ENCODE results near the gene CHP2.
"Not testable (repeated sequence)": the region's sequence is repeated elsewhere in the genome, so short reads cannot be mapped to it uniquely, and the experiment has no call there.

Gene CHP2

GRCh38 chr16:23754594-23755483, at the start of gene CHP2:
TSS of gene CHP2 (plus strand) at chr16:23755026. CDS start at chr16:23755050, 24 bp downstream.
- DNase-seq, result no peak

DNA sequence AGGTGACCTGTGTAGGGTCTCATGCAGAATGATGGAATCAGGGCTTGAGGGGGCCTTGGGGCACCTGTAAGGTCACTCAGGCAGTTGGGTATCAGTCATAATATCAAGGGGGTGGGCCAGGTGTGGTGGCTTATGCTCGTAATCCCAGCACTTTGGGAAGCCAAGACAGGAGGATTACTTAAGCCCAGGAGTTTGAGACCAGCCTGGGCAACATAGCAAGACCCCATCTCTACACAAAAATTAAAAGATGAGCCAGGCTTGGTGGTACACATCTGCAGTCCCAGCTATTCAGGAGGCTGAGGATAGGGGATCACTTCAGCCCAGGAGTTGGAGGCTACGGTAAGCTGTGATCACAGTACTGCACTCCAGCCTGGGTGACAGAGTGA, 49.3 kb upstream of the CHP2 start:
- DNase-seq, result no peak

DNA sequence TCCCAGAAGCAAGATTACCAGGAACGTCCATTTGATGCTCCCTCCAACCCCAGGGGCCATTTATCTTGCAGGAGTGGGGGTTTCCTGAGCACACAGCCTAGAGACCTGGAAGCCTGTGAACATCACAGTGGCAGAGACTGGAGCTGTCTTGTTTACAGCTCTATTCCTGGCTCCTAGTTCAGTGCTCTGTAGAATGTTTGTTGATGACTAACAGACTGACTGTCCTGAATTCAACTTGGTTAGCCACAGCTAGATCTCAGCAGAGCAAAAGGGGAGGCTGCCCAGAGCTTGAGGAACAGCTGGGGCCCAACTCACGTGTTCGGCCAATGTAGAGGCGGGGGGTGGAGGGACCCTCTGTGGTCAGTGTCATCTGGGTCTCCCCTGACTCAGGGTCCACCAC, 48.4 kb upstream of the CHP2 start:
- no peak for DNase-seq

- DNase-seq, result no peak
These were observed 45.3 kb upstream of the CHP2 start for GRCh38 chr16:23709536-23709935.

GRCh38 chr16:23710008-23710407, 44.8 kb upstream of the CHP2 start:
- no peak for DNase-seq

GRCh38 chr16:23710504-23710903, 44.3 kb upstream of the CHP2 start:
- DNase-seq, result no peak

- no peak for DNase-seq
These were observed 43.0 kb upstream of the CHP2 start for GRCh38 chr16:23711785-23712184.

DNA sequence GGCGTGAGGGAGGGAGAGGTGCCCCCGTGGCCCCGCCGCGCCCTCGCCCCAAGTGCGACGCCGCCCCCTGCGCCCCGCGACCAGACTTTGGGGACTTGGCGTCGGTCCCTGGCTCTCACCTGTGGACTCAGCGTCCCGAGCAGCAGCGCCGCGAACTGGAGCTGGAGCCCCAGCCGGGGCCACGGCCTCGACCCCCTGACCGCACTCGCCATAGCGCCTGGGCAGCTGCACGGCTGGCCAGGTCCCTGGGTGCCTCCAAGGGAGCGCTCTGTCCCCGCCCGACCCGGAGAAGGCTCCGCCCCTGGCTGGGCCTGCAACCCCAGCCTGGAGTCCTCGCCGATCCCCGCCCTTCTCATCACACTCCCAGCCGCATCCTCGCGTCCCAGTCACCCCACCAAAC, 41.9 kb upstream of the CHP2 start, which contains the start of gene ERN2:
ERN2 (minus strand) TSS at position 247 of the 400 bp plus-strand sequence; CDS start at position 212, 35 bp downstream.
- no peak for DNase-seq

GRCh38 chr16:23716484-23716883, 38.3 kb upstream of the CHP2 start:
- no peak for DNase-seq

DNA sequence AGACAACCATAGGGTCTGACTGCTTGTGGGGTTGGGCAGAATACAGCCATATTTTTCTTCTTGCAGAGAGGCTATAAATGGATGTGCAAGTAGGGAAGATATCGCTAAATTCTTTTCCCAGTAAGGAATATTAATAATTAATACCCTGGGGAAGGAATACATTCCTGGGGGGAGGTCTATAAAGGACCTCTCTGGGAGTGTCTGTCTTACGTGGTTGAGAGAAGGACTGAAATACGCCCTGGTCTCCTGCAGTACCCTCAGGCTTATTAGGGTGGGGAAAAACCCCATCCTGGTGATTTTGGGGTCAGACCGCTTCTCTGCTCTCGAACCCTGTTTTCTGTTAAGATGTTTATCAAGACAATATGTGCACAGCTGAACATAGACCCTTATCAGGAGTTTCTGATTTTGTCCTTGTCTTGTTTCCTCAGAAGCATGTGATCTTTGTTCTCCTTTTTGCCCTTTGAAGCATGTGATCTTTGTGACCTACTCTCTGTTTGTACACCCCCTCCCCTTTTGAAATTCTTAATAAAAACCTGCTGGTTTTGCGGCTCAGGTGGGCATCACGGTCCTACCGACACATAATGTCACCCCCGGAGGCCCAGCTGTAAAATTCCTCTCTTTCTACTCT, 32.1 kb upstream of the CHP2 start:
- not testable (repeated sequence) for DNase-seq

DNA sequence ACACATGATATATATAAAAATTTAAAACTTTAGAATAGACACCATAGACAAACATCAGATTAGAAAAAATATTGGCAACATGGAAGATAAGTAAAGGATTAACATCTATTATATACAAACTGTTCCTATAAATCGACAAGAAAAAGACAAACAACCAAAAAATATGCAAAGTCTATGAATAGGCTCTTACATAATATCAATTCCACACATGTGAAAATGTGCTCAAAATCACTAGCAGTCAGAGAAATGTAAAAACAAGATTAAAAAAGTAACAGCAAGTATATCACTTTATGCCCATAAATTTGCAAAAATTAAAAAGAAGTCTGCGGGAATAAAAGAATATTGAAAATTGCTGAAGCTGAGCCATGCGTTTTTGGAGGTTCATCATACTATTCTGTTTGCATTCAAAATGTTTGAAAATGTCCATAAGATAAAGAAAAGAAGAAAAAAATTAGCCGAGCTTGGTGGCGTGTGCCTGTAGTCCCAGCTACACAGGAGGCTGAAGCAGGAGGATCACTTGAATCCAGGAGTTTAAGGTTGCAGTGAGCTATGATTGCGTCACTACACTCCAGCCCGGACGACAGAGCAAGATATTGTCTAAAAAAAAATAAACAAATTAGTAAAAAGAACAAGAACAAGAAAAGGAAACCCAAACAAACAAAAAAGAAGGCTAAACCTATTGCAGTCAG, 30.6 kb upstream of the CHP2 start:
- DNase-seq, result no peak

DNA sequence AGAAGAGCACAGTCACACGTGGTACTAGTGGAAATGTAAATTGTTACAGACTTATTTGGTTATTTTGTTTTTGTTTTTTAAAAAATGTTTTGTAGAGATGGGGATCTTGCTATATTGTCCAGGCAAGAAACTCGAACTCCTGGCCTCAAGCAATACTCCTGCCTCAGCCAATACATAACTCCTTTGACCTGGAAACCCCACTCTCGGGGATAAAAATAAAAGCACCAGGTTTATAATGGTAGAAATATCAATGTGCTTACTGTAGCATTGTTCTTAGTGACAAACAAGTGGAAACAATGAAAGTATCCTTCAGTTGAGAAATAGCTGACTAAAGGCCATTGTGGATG, 30.1 kb upstream of the CHP2 start:
- no peak for DNase-seq

GRCh38 chr16:23726710-23727109, 28.1 kb upstream of the CHP2 start:
- no peak for DNase-seq

GRCh38 chr16:23728112-23728477, 26.7 kb upstream of the CHP2 start:
- no peak for DNase-seq

GRCh38 chr16:23729503-23730424, 25.1 kb upstream of the CHP2 start:
- no peak for DNase-seq

- no peak for DNase-seq
These were observed 20.5 kb upstream of the CHP2 start for GRCh38 chr16:23734176-23734893.

- DNase-seq, result not testable (repeated sequence)
These were observed 17.3 kb upstream of the CHP2 start for GRCh38 chr16:23737423-23738028.

- no peak for DNase-seq
These were observed 15.3 kb upstream of the CHP2 start for GRCh38 chr16:23739516-23739915.

- DNase-seq, result no peak
These were observed 13.0 kb upstream of the CHP2 start for GRCh38 chr16:23741675-23742303.

DNA sequence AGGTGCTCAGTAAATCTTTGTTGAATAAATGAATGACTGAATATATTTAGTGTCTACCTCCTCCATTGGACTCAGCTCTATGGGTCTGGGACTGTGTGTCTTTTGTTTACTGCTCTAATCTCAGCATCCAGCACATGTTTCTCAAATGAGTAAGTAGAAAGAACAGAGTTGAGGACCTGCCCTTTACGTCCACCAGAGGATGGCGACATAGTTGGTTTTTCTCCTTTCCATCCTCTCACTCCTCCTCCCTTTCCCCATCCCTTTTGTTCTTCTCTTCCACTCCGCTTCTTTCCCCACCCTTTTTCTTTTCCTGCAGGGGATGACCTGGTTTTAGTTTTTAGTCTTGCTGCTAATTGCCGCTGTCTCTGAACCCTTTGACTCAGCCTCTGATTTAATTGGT, 12.1 kb upstream of the CHP2 start:
- no peak for DNase-seq

- no peak for DNase-seq
These were observed 9.6 kb upstream of the CHP2 start for GRCh38 chr16:23745263-23745662.

Data from bone marrow (tissue), 2 donors.